Measurements from ENCODE around the gene CDC42EP4. TPM values are rescaled to one million over a fixed set of nuclear protein-coding genes. Genes with fewer than 3 reads are reported as not detected.

The CDC42EP4 gene
- total and polyA plus RNA-seq, 10 of the 15 experiments (the other 5 are each of a cell fraction or from before 2014, with no cell fraction given) = 0.05 to 7.1 (median 2.7) TPM

- TF ChIP-seq CUX1 (IDR thresholded peaks at IDR 0.05; ENCODE audit: insufficient replicate concordance, low read depth, low read length) (peak; percentile 47), MYB (IDR thresholded peaks at IDR 0.05; ENCODE audit: borderline replicate concordance, low read depth, low read length) (no peak)
Observed at GRCh38 chr17:73283841-73284282, 27.9 kb downstream of the CDC42EP4 start (continued).

GRCh38 chr17:73283250-73283649 is 28.6 kb downstream of the CDC42EP4 start:
- Histone ChIP-seq H3K27ac (ENCODE audit: control insufficient read depth, insufficient read depth) (no peak overlapping the region), H3K27me3 (replicated peaks in 1 of 2; ENCODE audit: control insufficient read depth in 2 of 2, insufficient read depth in 2 of 2, low read length in 1 of 2) (no peaks in the 10 kb centered on the region), H3K4me1 (ENCODE audit: control insufficient read depth, insufficient read depth, low read length) (peaks cover 17% of the 10 kb centered on the region), H3K9ac (ENCODE audit: control insufficient read depth, insufficient read depth, low read length) (no peak overlapping the region), H3K4me3 (no peak overlapping the region), H3K4me2 (ENCODE audit: control insufficient read depth, insufficient read depth) (0 out of 2 replicates have a peak overlapping the region, but pooled peaks have one; percentile 21), H3K36me3 (ENCODE audit: control insufficient read depth in 2 of 2, insufficient read depth in 2 of 2, low read length in 1 of 2) (peaks cover 3 to 11% of the 10 kb centered on the region in 2 experiments; a peak in 2 of 4 replicates), H2AFZ (ENCODE audit: control insufficient read depth, low read depth, low read length) (no peak overlapping the region), H3K9me3 (replicated peaks; ENCODE audit: control insufficient read depth, insufficient read depth, low read length) (no peaks in the 10 kb centered on the region), H4K20me1 (ENCODE audit: control insufficient read depth, insufficient read depth) (no peaks in the 10 kb centered on the region), H3K79me2 (ENCODE audit: control insufficient read depth, insufficient read depth, low read length) (no peaks in the 10 kb centered on the region)
- no peak for ATAC-seq
- DNase-seq (ENCODE audit: low read depth, low spot score) = no peak
- CTCF ChIA-PET = interaction anchor here (1.6 to 2.4 kb wide), 2 partner anchors 15 to 27 kb away, joined by 4 to 8 read pairs; no protein-coding TSS in a partner anchor
- SMC1A ChIA-PET (ENCODE audit: uncharacterized antibody, unreplicated experiment) = interaction anchor here (1.2 to 5.6 kb wide), 7 partner anchors 8 to 118 kb away, joined by 3 to 29 read pairs (median 5); partner anchors contain the start of genes CDC42EP4 and SSTR2
- 76% methylated on average over 5 of the region's 5 CpGs for WGBS (ENCODE audit: insufficient coverage, insufficient replicate concordance, low lambda C conversion rate, missing lambda C conversion rate)
- BruUV-seq (replicated peaks) = no TSS peak
- POLR2A ChIA-PET = interaction anchor here (1.4 to 3.1 kb wide), 5 partner anchors 8 to 31 kb away, joined by 3 to 20 read pairs (median 16); partner anchors contain the start of gene CDC42EP4
- RAD21 ChIA-PET (ENCODE audit: unreplicated experiment) = interaction anchor here (0.6 to 3.7 kb wide), 9 partner anchors 8 to 556 kb away, joined by 3 to 27 read pairs (median 4); partner anchors contain the start of gene CDC42EP4
- no peak for FAIRE-seq
- intact Hi-C loops (cut with micrococcal nuclease; ENCODE audit: unreplicated experiment) = loop anchor here (2.0 kb wide), 1 partner anchor 28 kb away; no protein-coding TSS in a partner anchor
- in situ Hi-C loops (cut with MboI) = no loop called here
- TF ChIP-seq ZNF687 (IDR thresholded peaks at IDR 0.05) (no peak), BCL11A (IDR thresholded peaks at IDR 0.05; ENCODE audit: low read depth, low read length) (no peak), RB1 (IDR thresholded peaks at IDR 0.05; ENCODE audit: borderline replicate concordance) (no peak), USF2 (IDR thresholded peaks at IDR 0.05; ENCODE audit: borderline replicate concordance, low read depth, low read length) (no peak)

All from GM12878 (cell line).